GM12878 (cell line): ENCODE measurements around the gene MGAT5.

Source experiments
- CTCF ChIP-seq, 3 experiments: IDR thresholded peaks in 2 of 3; conservative IDR thresholded peaks in 1 of 3; 2 replicates each; pipeline ENCODE4 v1.5.1; 2011; ENCODE audit warnings: low read depth in 3 of 3, low read length in 3 of 3, mild to moderate bottlenecking in 3 of 3, control low read depth in 2 of 3, moderate library complexity in 2 of 3, inconsistent platforms in 1 of 3, mixed read lengths in 1 of 3; ENCODE audit not compliant: control insufficient read depth in 2 of 3, insufficient read depth in 1 of 3; ENCODE audit errors: extremely low read depth in 1 of 3
- E4F1 ChIP-seq: fragments of 450-650 bp; IDR thresholded peaks from 2 replicates; pipeline ENCODE4 v1.6.1; 2018; ENCODE audit warnings: borderline replicate concordance, mild to moderate bottlenecking; ENCODE audit not compliant: partially characterized antibody
- KLF5 ChIP-seq: fragments of 450-650 bp; IDR thresholded peaks from 2 replicates; pipeline ENCODE4 v1.6.1; 2014; ENCODE audit warnings: mild to moderate bottlenecking; ENCODE audit not compliant: partially characterized antibody
- POLR2A ChIP-seq: IDR thresholded peaks from 2 replicates; pipeline ENCODE4 v1.6.1; 2011; ENCODE audit warnings: low read depth, mild to moderate bottlenecking, low read length
- RBBP5 ChIP-seq: fragments of 200-600 bp; sonication (generic); conservative IDR thresholded peaks from 2 replicates; pipeline ENCODE4 v1.6.1; 2016

DNA sequence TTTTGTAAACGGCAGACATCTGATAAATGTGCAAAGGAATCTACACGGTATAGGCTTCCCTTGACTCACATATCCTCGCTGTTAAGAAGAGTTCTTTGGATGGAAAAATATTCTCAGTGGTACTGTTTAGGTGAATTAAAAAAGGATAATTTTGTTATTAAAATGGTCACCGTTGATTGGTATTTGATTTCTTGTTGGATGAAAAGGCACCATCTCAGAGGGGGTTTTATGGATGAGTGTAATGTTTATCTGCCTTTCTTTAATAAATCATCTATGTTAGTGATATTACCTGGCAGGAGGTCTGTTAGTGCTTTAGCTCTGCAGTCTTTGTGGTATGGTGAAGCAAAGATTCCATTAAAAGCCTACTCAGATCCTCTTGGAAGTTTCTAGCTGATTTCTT lies 92.3 kb downstream of the MGAT5 start:
- no peak for TF ChIP-seq RBBP5
- TF ChIP-seq CTCF (IDR thresholded peaks at IDR 0.05 in 2 of 3, conservative IDR thresholded peaks at IDR 0.05 in 1 of 3; ENCODE audit: control insufficient read depth in 2 of 3, extremely low read depth in 1 of 3, insufficient read depth in 1 of 3, low read depth in 3 of 3, low read length in 3 of 3), result no peak
- TF ChIP-seq KLF5, result no peak
- TF ChIP-seq E4F1, result no peak
- TF ChIP-seq POLR2A, result no peak
